ENCODE results near the gene ZNF8. TPM values are rescaled to one million over a fixed set of nuclear protein-coding genes. Genes with fewer than 3 reads are reported as not detected.
"Not testable (repeated sequence)": the region's sequence is repeated elsewhere in the genome, so short reads cannot be mapped to it uniquely, and the experiment has no call there.

The ZNF8 gene
- polyA plus RNA-seq, 3 donors: 7.3 to 8.7 (median 7.6) TPM

GRCh38 chr19:58326501-58326913 lies 47.8 kb downstream of the ZNF8 start:
- no peak for DNase-seq (ENCODE audit: extremely low read depth in 1 of 11, low read depth in 9 of 11, low spot score in 4 of 11)

- DNase-seq (ENCODE audit: extremely low read depth in 1 of 11, low read depth in 9 of 11, low spot score in 4 of 11): peak; percentile 89 to 98 (median 96)
These were observed 48.4 kb downstream of the ZNF8 start, which contains the start of gene ZSCAN22 for GRCh38 chr19:58326914-58327726. TSS of gene ZSCAN22 (plus strand) at chr19:58326994. CDS start at chr19:58334803, 7,809 bp downstream.

- DNase-seq (ENCODE audit: extremely low read depth in 1 of 11, low read depth in 9 of 11, low spot score in 4 of 11): no peak
These were observed 50.2 kb downstream of the ZNF8 start for GRCh38 chr19:58328999-58329398.

- no peak for DNase-seq (ENCODE audit: extremely low read depth in 1 of 11, low read depth in 9 of 11, low spot score in 4 of 11)
These were observed 51.7 kb downstream of the ZNF8 start for GRCh38 chr19:58330458-58330857.

- DNase-seq (ENCODE audit: extremely low read depth in 1 of 11, low read depth in 9 of 11, low spot score in 4 of 11): no peak
These were observed 53.9 kb downstream of the ZNF8 start for GRCh38 chr19:58332697-58333096.

- DNase-seq (ENCODE audit: extremely low read depth in 1 of 11, low read depth in 9 of 11, low spot score in 4 of 11): no peak
These were observed 56.0 kb downstream of the ZNF8 start for GRCh38 chr19:58334691-58335249.

GRCh38 chr19:58335630-58336029 lies 56.9 kb downstream of the ZNF8 start:
- DNase-seq (ENCODE audit: extremely low read depth in 1 of 11, low read depth in 9 of 11, low spot score in 4 of 11): no peak

- DNase-seq (ENCODE audit: extremely low read depth in 1 of 11, low read depth in 9 of 11, low spot score in 4 of 11): no peak
These were observed 57.5 kb downstream of the ZNF8 start for GRCh38 chr19:58336216-58336615.

GRCh38 chr19:58336820-58337219 lies 58.1 kb downstream of the ZNF8 start:
- DNase-seq (ENCODE audit: extremely low read depth in 1 of 11, low read depth in 9 of 11, low spot score in 4 of 11): no peak

GRCh38 chr19:58338336-58338735 lies 59.6 kb downstream of the ZNF8 start:
- DNase-seq (ENCODE audit: extremely low read depth in 1 of 11, low read depth in 9 of 11, low spot score in 4 of 11): no peak

- DNase-seq (ENCODE audit: extremely low read depth in 1 of 11, low read depth in 9 of 11, low spot score in 4 of 11): no peak
These were observed 60.2 kb downstream of the ZNF8 start for GRCh38 chr19:58338825-58339558.

- no peak for DNase-seq (ENCODE audit: extremely low read depth in 1 of 11, low read depth in 9 of 11, low spot score in 4 of 11)
These were observed 66.8 kb downstream of the ZNF8 start for GRCh38 chr19:58345558-58345957.

GRCh38 chr19:58346961-58347929 lies 68.5 kb downstream of the ZNF8 start:
- no peak for DNase-seq (ENCODE audit: extremely low read depth in 1 of 11, low read depth in 9 of 11, low spot score in 4 of 11)

- DNase-seq (ENCODE audit: extremely low read depth in 1 of 11, low read depth in 9 of 11, low spot score in 4 of 11): not testable (repeated sequence)
These were observed 69.3 kb downstream of the ZNF8 start for GRCh38 chr19:58348080-58348479.

GRCh38 chr19:58349590-58349989 lies 70.8 kb downstream of the ZNF8 start:
- no peak for DNase-seq (ENCODE audit: extremely low read depth in 1 of 11, low read depth in 9 of 11, low spot score in 4 of 11)

- DNase-seq (ENCODE audit: extremely low read depth in 1 of 11, low read depth in 9 of 11, low spot score in 4 of 11): peak in 1 of 11 donors; percentile 24
These were observed 71.5 kb downstream of the ZNF8 start for GRCh38 chr19:58350001-58350861.

- no peak for DNase-seq (ENCODE audit: extremely low read depth in 1 of 11, low read depth in 9 of 11, low spot score in 4 of 11)
These were observed 72.3 kb downstream of the ZNF8 start for GRCh38 chr19:58350871-58351557.

- DNase-seq (ENCODE audit: extremely low read depth in 1 of 11, low read depth in 9 of 11, low spot score in 4 of 11): no peak
These were observed 72.8 kb downstream of the ZNF8 start for GRCh38 chr19:58351558-58351878.

All from renal cortex interstitium (tissue), 11 donors.